Measurements from ENCODE around the gene POLD2.

DNA sequence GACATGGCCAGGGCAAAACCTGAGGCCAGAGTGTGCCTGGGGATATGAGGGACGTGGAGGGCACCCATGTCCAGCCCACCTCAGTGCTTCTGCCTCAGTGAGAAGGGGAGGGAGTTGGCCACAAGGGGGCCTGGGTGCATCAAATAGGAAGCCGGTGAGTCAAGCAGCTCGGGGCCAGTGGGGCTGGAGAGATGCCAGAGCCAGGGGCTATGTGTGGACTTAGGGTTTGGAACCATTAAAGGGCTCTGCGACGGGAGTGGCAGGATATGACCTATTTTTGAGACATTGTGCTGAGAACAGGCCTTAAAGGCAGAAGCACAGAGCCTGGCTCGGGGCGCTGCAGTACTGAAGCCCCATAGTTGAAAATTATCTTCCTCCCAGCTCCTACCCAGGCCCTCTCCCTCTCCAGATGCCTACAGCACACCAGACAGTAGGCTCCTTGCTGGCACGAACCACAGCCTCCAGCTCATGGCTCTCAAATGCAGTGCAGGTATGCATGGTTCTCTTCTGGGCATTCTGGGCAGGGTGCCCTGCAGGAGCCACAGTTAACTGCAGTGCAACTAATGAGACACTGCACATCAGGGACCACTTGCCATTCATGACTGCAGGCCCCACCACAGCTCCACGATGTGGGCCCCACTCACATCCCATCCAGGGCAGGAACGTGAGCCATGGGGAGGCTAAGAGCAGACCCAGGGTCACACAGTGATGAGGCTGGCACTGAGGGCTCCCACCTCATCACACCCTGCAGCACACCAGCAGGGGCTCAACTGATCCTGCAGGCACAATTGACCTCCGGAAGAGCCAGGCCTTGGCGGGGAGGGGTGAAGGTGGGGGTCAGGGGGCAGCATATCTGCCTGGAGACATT, 50.8 kb downstream of the POLD2 start:
- TF ChIP-seq EZH2 (IDR thresholded peaks at IDR 0.05; ENCODE audit: insufficient read depth, poor library complexity, severe bottlenecking) (no peak), EZH2phosphoT487 (IDR thresholded peaks at IDR 0.05; ENCODE audit: insufficient read depth, low read depth) (no peak)

All from GM23248 (cell line).